Measurements from ENCODE around the gene ETNK2. TPM values are rescaled to one million over a fixed set of nuclear protein-coding genes. Genes with fewer than 3 reads are reported as not detected.

Gene ETNK2
- total and polyA plus RNA-seq, 7 donors: 0.62 to 1.7 (median 1.2) TPM

DNA sequence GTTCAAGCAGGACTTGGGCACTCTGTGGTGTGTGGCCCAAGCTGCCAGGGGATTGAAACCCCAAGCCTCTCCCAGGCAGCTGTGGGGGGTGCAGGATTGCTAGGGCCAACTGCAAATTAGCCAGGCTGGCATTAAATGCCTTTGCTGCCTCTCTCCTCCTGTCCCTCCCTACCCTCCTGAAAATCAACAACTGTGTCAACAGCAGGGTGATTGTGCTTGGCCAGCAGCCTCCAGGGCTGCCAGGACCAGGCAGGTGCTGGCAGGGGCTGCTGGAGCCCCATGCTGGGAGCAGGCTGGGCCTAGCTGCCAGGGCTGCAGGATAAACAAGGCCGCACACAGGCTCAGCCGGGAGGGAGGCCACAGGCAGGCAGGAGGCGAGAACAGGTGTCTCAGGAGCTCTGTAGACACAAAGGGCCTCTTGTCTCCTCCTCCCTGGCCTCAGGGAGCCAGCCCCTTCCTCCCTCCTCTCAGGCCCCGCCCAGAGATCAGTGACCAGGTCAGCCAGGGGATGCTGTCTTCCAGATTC, 67.5 kb downstream of the ETNK2 start:
- H3K4me3 ChIP-seq: peak overlapping the region; percentile 23
- no peaks in the 10 kb centered on the region for H3K36me3 ChIP-seq (ENCODE audit: insufficient read depth in 1 of 2, low read depth in 1 of 2)
- no peaks in the 10 kb centered on the region for H3K27me3 ChIP-seq (ENCODE audit: insufficient read depth in 3 of 3, low read length in 2 of 3)
- 3 to 24% (median 17%) methylated on average over 3 to 4 of the region's 4 CpGs for WGBS, 3 donors
- peak in 1 of 2 donors; percentile 83 for DNase-seq
- ATAC-seq: peak; percentile 47 to 91 (median 64)
- peaks cover 94% of the 10 kb centered on the region for H3K4me1 ChIP-seq
- H3K9me3 ChIP-seq: no peaks in the 10 kb centered on the region
- intact Hi-C loops (cut with DNase I): loop anchor here in 1 of 2 donors (5.0 kb wide), 1 partner anchor 222 kb away; the partner anchor contains the start of gene SNRPE
- peak overlapping the region; percentile 83 for H3K27ac ChIP-seq
- no peak for TF ChIP-seq CTCF (IDR thresholded peaks at IDR 0.05)

- WGBS, 3 donors: 82 to 90% (median 86%) methylated on average over 7 of the region's 7 CpGs
- Histone ChIP-seq H3K27me3 (ENCODE audit: insufficient read depth in 3 of 3, low read length in 2 of 3) (no peaks in the 10 kb centered on the region), H3K27ac (peak overlapping the region; percentile 83), H3K36me3 (ENCODE audit: insufficient read depth in 1 of 2, low read depth in 1 of 2) (no peaks in the 10 kb centered on the region), H3K9me3 (no peaks in the 10 kb centered on the region), H3K4me3 (no peak overlapping the region), H3K4me1 (peaks cover 94% of the 10 kb centered on the region)
- DNase-seq: no peak
- TF ChIP-seq CTCF (IDR thresholded peaks at IDR 0.05): no peak
- no peak for ATAC-seq
- intact Hi-C loops (cut with DNase I): loop anchor here in 1 of 2 donors (5.0 kb wide), 1 partner anchor 221 kb away; the partner anchor contains the start of gene SNRPE
These were observed 68.4 kb downstream of the ETNK2 start for GRCh38 chr1:204083491-204083890.

DNA sequence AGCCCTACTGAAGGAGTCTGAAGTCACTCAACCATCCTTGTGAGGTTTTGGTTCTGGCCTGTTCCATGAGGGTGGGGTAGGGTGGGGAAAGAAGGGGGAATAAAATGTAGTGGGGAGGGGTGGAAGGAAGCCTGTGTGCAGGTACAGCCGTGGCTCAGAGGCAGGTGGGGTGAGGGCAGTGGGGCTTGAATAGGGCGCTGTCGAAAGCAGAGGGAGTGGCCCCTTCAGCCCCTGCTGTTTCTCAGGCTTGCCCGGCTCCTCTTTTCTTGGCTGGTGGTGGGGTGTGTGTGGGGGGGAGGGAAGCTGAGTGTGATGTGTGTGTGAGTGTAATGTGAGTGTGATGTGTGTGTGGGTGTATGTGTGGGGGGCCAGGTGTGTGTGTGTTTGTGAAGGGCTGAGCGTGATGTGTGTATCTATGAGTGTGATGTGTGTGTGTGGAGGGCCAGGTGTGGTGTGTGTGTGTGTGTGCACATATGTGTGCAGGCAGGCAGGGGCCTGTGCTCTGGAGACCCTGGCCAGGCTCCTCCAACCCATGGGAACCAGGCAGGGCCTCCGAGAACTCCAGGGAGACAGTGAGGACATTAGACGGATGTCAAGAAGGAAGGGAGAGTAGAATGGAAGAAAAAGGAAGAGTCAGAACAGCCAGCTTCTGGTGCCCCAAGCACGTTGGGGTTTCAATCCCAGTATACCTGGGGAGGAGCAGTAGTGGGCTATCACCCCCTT, 69.9 kb downstream of the ETNK2 start:
- no peaks in the 10 kb centered on the region for H3K27me3 ChIP-seq (ENCODE audit: insufficient read depth in 3 of 3, low read length in 2 of 3)
- H3K27ac ChIP-seq: peak overlapping the region; percentile 83
- H3K4me3 ChIP-seq: no peak overlapping the region
- no peak for DNase-seq
- intact Hi-C loops (cut with DNase I): loop anchor here in 1 of 2 donors (5.0 kb wide), 1 partner anchor 220 kb away; the partner anchor contains the start of gene SNRPE
- no peak for ATAC-seq
- no peaks in the 10 kb centered on the region for H3K36me3 ChIP-seq (ENCODE audit: insufficient read depth in 1 of 2, low read depth in 1 of 2)
- H3K4me1 ChIP-seq: peaks cover 89% of the 10 kb centered on the region
- 74 to 83% (median 76%) methylated on average over 8 of the region's 8 CpGs for WGBS, 3 donors
- H3K9me3 ChIP-seq: no peaks in the 10 kb centered on the region
- TF ChIP-seq CTCF (IDR thresholded peaks at IDR 0.05): no peak

- Histone ChIP-seq H3K4me1 (peaks cover 87% of the 10 kb centered on the region), H3K27ac (peak overlapping the region; percentile 67), H3K4me3 (no peak overlapping the region), H3K9me3 (no peaks in the 10 kb centered on the region), H3K27me3 (ENCODE audit: insufficient read depth in 3 of 3, low read length in 2 of 3) (no peaks in the 10 kb centered on the region), H3K36me3 (ENCODE audit: insufficient read depth in 1 of 2, low read depth in 1 of 2) (no peaks in the 10 kb centered on the region)
- WGBS, 3 donors: 40 to 63% (median 54%) methylated on average over 13 of the region's 13 CpGs
- ATAC-seq: no peak
- DNase-seq: no peak
- intact Hi-C loops (cut with DNase I): loop anchor here in 1 of 2 donors (5.0 kb wide), 1 partner anchor 219 kb away; the partner anchor contains the start of gene SNRPE
- TF ChIP-seq CTCF (IDR thresholded peaks at IDR 0.05): no peak
These were observed 70.6 kb downstream of the ETNK2 start for GRCh38 chr1:204081164-204081790.

Other genes with a start within 250 kb of the ETNK2 start
- 10 to 100 TPM in 2 of 4 donors, 1 to 10 TPM in 2; 8.5 to 19.6 (median 9.4) TPM for gene SOX13, start 78.9 kb downstream of the ETNK2 start, total RNA-seq
- gene SOX13, start 78.9 kb downstream of the ETNK2 start, polyA plus RNA-seq: 10 to 100 TPM in 1 of 3 donors, 1 to 10 TPM in 2; 5.2 to 13.1 (median 9.4) TPM
- not detected for gene REN, start 14.3 kb upstream of the ETNK2 start, total RNA-seq
- not detected for gene REN, start 14.3 kb upstream of the ETNK2 start, polyA plus RNA-seq
- not detected for gene KISS1, start 44.4 kb upstream of the ETNK2 start, total RNA-seq
- gene KISS1, start 44.4 kb upstream of the ETNK2 start, polyA plus RNA-seq: under 1 TPM in 1 of 3 donors, not detected in 2; 0.18 TPM
- not detected for gene GOLT1A, start 61.9 kb upstream of the ETNK2 start, total RNA-seq
- 1 to 10 TPM in 1 of 3 donors, under 1 TPM in 2; 0.30 to 7.1 (median 0.37) TPM for gene GOLT1A, start 61.9 kb upstream of the ETNK2 start, polyA plus RNA-seq
- 1 to 10 TPM; 1.5 to 7.1 (median 4.8) TPM for gene PLEKHA6, start 207.9 kb upstream of the ETNK2 start, total RNA-seq
- 1 to 10 TPM in 2 of 3 donors, under 1 TPM in 1; 0.92 to 1.7 (median 1.2) TPM for gene PLEKHA6, start 207.9 kb upstream of the ETNK2 start, polyA plus RNA-seq